Measurements from ENCODE around the gene ICE1.
"Not testable (repeated sequence)": the region's sequence is repeated elsewhere in the genome, so short reads cannot be mapped to it uniquely, and the experiment has no call there.

Gene ICE1

DNA sequence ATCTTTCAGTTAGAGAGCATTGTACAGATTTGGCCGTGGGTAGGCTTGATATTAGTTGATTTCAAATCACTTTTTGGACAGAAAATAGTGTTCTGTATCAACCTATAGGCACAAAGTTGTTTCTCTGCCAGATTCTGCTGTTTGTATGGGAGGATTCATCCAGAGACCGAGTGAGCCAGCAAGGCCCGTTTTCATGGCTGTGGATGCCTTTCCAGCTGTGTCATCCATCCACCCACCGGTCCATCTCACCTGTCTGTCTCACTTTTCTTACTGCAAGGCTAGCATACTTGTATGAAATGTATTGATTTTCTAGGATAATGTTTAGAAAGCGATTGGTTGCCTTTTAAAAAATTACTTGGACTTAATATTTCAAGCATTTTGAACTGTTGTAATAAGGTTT, 34.4 kb downstream of the ICE1 start:
- no peak for DNase-seq

DNA sequence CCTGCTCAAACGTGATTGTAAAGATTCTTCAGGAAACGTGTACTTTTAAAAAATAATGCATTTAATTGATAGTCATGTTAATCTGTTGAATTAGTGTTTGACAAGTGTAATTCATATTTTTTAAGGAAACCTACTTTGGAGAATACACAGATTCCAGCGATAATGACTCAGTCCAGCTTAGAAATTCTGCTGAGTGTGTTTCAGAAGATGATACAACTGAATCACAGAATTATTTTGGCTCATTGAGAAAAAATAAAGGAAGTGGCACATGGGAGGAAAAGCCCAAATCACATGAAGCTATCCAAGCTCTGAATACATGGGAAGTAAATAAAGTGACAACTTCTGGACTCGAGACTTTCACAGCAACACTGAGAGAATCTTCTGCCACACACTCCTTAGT, 37.8 kb downstream of the ICE1 start:
- DNase-seq = no peak

DNA sequence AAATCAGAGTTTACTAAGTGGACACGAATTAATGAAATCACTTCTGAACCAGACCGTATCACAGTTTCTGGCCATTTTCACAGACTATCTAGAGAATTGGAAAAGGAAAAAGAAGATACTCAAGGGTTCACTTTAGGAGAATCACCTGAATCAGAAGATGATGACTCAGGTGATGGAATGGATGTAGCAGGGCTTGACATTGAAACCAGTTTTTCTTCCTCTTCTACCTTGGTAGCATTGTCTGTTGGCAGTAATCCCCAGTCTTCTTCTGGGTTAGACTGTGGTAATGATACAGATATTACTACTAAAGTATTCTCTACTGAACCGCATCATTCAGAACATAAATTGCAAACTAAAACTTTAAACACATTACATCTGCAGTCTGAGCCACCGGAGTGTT, 38.5 kb downstream of the ICE1 start:
- DNase-seq = no peak

DNA sequence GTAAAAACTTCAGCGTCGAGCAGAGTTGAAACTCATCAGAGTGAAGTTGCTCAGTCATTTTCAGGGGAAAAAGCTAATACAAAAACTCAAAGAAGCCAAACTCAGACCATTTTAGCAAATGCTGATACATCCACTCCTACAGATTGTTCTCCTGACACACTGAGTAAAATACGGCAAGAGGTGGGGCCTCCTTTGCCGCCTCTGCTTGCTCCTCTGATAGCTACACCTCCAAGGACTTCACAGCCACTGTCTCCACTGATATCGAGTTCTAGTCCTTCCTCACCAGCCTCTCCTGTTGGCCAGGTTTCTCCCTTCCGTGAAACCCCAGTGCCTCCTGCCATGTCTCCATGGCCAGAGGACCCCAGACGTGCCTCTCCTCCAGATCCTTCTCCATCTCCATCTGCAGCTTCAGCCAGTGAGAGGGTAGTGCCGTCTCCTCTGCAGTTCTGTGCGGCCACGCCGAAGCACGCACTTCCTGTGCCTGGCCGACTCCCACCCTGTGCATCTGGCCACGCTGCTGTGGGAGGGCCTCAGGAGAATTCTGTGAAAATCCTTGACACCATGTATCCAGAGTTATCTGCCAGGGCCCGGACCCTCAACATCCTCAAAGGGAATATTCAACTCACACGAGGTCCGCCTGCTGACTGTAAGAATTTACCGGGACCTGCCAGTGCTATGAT, 41.7 kb downstream of the ICE1 start:
- no peak for DNase-seq

DNA sequence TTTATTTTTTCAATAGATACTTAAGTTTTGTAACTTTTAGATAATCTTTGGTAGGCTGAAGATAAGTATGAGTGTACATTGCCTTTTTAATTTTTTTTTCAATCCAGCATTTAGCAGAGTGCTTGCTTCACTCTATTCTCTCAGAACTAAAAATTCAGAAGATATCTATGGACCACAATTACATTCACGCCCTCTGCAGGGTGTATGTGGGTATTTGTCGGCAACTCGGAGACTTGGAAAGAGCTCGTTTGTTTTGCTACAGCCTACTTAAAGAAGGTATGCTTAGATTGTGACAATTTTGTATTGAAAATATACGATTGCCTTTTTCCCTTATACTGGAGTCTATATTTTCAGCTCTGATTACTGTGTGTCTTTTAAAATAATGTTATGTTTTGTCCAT, 43.8 kb downstream of the ICE1 start:
- no peak for DNase-seq

DNA sequence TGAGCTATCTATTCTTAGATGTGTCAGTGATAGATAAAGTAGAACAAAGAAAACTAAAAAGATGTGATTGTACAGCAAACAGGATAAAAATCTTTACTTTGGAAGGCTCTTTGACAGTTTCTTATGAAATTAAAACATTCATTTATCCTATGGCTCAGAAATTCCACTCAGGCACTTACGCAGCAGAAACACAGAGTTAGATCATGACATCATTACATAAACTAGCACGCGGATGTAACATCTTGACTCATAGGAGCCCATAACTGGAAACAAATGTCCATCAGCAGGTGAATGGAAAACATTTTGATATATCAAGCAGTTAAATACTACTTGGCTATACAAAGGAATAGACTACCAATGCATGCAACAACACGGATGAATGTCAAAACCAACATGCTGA, 45.3 kb downstream of the ICE1 start:
- DNase-seq = no peak

DNA sequence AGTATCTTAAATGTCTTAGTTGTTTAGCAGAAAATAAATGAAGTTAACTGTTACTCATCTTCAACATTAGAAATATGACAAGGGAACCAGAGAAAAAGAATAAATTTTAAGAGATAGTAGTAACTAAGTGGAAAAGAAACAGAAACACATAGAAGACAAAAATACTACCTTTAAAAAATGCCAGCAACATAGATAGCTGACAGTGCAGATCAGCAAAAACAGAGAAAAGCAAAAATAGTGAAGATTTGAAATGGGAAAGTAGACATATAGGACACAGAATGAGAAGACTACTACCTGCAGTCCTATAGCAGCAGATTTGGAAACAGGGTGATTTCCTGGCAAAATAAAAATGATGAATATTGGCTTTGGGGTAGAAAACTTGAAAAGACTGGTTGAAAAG, 48.5 kb downstream of the ICE1 start:
- no peak for DNase-seq

DNA sequence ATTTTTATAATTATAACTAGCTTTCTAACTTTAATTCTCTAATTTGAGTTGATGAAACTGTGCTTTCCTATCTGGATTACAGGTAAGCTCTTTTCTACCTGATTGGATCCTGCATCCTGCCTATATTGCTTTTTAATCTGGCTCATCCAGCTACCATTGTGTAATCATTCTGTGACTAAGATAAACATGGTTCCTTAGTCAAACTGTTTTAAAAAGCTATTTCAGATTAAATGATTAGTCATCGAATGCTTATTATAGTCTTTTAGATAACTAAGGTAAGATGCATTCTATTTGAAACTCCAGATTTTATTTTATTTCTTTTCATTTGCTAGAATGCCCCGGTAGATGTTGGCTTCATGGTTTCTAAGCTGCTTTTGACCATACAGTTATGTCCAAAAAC, 50.7 kb downstream of the ICE1 start:
- no peak for DNase-seq

DNA sequence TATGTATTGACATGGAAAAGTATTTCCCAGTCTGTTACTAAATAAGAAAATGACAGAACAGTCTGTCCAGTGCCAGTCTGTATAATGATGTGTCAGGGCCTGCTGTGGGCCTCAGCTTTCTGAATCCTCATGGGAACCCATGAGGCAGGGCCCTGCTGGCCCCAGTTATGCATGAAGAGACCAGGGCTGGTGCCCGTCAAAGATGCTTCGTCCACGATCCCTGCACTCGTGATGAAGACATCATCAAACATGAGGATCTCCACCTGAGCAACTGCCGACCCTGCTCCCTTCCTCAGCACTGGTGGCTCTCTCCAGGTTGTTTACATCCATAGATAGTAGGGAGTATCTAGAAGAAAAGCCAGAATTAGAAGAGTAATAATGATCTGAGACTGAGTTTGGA, 52.5 kb downstream of the ICE1 start:
- DNase-seq = no peak

DNA sequence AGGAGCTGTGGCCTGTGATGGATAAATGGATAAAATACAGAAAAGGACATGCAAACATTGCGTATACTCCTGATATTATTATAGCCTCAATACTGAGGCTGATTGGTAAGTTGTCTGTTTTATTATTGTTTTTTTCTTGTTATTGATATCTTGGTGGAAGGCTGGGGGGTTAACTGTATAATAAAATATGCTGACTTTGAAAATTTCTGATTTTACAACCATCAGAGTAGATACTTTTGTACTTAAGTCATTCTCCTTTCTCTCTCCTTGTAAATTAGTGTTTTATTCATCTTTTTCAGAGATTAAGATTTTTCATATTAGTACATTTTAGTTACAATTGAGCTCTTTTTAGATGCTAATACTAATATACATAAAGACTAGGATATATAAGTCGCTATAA, 53.5 kb downstream of the ICE1 start:
- DNase-seq = no peak

DNA sequence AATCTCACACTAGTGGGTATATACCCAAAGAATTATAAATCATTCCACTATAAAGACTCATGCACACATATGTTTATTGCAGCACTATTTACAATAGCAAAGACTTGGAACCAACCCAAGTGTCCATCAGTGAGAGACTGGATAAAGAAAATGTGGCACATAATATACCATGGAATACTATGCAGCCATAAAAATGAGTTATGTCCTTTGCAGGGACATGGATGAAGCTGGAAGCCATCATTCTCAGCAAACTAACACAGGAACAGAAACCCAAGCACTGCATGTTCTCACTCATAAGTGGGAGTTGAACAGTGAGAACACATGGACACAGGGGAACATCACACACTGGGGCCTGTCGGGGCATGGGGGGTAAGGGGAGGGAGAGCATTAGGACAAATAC, 57.1 kb downstream of the ICE1 start:
- not testable (repeated sequence) for DNase-seq

DNA sequence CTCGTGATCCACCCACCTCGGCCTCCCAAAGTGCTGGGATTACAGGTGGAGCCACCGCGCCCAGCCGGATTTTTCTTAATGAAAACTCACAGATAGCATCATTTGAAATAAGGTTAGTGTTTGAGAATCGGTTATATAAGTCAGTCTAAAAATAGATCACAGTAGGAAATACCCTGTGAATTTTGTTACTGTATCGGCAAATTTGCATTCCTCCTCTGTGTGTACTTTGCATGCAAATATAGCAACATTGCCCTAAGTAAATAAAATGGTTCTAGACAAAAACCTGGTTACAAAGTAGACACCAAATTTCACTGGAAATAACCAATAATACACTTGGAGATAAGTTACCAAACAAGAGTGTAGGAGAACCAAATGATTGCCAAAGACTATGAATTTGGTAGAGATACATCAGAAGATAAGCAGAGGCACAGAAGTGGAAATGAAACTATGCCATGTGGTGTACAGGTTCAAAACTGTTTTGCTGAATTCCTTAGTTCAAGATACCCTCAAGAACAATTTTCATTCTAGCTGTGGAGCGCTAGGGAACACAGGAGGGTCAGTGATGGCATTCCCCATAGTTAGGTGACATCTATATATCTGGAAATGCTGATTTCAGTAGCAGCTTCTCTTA, 58.1 kb downstream of the ICE1 start:
- no peak for DNase-seq

DNA sequence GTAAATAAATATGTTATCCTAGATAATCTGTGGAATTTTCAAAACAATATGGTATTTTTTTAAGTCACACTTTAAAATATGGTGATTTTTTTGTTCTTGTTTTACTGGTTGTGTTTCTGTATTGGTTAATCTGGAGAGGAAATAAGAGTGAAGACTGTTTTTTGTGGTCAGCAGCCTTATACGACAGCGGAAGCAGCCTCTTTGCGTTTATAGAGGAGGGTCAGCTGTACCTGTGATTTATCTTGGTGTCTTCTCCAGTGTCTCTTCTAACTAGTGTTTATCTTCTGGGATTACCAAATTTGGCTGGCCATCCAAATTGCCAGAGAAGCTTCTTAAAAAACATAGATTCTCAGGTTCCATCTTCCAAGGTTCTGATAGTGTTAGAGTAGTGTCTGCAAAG, 58.7 kb downstream of the ICE1 start:
- DNase-seq = no peak

DNA sequence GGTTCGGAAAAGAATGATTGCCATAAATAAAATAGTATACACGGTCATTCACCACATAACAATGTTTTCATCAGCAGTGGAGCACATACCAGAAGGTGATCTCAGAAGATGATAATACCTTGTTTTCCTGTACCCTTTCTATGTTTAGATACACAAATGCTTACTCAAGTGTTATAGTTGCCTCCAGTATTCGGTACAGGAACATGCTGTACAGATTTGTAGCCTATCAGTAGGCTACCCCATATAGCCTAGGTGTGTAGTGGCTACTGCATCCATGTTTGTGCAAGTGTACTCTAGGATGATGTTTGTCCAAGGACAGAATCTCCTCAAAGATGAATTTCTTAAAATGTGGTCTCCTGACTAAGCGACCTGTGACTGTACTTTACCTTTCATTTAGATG, 59.2 kb downstream of the ICE1 start:
- DNase-seq = no peak

DNA sequence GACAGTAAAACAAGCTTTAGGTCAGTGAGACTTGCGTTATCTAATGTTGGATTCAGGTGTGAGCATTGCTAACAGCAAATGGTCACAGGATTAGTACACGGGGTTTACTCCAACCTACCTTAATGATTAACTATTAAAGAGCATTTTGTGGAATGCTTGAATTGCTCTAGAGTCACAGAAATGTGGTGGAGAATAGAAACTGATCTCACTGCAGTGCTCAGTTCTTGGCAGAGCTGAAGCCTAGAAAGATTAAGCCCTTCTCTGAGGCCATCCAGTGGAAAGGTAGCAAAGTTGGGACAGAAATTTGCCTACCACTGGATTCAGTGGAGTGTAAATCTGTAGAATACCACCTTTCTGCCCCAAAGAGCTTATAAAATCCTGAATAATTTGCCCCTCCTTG, 60.9 kb downstream of the ICE1 start:
- no peak for DNase-seq

DNA sequence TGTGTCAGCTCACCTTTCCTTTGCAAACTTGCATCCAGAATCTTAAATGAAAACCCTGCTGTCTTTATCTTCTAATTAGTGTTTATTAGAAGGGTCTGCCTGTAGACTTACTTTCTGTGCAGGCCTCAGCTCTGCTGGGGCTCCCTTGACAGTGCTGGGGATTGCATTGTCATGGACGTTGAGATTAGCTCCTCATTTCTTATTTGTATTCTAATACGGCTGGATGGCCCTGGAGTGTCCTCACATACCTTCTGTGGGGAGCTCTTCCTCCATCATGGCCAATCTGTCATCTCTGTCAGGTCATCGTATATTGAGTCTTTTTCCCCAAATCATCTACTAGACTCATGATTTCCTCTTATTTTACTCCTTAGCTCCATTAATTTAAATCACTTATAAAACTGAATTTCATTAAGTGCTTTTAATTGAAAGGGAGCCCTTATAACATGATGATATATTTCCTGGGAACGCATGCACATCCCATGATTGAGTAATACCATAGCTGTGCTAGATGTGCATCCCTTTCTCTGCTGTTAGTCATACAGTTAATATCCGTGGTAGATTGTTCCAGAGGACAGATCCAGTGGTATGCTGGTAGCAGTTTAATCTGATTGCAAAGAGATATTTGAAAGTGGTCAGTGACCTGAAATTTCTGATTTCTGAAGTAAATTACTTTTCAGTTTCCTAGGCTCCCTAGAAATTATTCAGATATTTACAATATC, 61.6 kb downstream of the ICE1 start:
- DNase-seq = no peak

DNA sequence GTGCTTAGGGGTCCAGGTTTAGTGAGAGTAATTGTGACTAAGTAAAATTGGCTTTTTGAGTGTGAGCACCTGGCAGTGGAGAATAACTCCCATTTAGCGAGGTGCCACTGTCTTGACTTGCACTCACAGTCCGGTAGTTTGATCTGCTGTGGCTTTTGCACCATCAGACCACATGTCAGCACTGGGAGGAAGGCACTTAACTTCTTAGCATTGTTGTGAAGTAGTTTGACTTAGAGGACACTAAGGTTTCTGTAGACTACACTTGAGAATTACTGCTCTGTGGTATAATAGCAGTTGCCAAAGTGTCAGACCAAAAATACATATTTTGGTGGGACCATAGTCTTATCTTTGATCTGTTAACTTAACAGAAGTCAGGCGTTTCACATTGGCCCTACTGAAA, 63.6 kb downstream of the ICE1 start:
- no peak for DNase-seq

DNA sequence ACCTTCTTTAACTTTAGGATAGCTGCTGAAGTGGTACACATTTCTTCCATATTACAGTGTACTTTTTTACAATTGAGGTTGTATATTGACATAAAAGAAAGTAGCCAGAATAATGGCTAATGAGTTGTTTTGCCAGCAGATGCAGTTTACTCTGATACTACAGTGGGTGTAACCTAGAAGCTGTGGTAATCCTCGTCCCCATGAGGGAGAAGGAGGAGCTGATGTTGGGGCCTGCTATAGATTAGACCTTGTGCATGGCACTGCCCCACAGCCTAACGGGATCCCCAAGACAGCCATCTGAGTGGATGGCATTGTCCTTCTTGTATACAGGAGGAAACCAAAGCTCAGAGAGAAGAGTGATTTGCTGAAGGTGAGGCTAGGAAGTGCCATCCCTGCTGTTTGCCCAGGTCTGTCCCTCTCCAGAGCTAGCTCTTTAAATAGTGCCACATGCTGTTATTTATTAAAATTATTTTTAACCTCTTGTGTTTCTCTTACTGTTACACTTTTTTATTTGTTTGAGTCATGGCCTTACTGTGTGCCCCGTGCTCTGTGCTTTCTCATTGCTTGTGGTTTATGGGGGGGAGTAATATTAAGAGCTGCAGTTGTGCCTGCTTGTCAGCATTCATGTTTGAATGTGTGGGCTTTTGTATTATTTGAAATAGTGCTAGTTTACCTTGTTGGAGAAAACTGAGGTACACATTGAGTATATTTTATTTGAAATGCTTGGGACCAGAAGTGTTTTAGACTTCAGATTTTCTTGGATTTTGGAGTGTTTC, 65.3 kb downstream of the ICE1 start:
- DNase-seq = no peak

DNA sequence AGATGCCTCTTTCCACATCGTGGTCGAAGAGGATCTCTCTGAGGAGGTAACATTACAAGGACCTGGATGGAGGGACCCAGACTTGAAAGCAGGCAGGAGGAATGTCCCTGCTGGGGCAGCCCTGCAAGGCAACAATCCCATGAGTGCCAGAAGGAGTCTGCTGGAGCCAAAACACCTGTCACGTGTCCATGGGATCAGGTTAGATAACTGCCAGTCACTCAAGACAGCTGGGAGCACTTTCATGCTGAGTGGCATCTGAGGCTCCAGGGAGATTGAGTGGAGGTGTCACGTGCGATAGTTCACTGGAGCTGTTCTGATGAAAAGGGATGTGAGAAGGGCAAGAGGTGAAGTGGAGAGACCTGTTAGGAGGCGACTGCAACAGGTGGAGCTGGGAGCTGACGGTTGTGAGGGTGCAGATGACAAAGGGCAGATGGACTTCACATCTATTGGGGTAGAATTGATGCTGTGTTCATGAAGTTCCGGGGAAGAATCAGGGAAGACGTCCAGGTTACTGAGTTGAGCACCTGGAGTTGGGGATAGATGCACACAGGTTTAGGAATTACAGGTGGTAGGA, 68.4 kb downstream of the ICE1 start:
- DNase-seq = peak; percentile 68

DNA sequence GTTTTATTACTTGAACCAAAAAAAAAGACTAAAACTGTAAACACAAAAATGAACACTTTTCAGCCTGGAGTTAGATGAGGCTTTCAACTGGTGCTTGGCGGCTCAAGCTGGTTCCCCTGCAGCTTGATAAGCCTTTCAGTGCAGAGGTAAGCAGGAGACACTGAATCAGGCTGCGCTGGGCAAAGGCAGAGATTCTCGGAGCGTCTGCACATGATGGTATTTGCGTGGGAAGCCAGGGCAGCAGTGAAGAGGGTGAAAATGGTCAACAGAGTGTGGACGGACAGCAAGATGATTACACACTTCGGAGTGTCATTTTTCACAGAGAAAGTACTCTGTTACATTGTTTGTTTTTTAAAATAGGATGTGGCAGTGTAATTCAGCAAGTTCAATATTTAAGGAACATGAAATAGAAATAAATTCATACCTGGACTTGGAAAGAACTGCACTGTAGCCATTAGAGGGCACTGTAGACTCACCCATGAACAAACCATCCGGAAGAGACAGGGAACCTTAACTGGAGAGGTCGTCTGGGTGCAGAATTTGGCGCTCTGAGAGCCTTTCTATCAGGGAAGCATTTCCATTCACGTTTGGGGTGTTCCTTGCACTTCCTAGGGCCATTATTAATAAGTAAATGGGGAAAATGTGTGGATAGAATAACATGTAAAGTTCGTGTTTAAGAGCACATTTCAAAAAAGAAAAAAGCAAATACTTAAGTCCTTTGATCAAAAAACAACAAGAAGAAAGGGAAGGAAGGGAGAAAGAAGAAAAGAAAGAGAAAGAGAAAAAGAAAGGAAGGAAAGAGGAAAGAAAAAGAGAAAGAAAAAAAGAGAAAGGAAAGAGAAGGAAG, 69.8 kb downstream of the ICE1 start:
- peak; percentile 85 for DNase-seq

DNA sequence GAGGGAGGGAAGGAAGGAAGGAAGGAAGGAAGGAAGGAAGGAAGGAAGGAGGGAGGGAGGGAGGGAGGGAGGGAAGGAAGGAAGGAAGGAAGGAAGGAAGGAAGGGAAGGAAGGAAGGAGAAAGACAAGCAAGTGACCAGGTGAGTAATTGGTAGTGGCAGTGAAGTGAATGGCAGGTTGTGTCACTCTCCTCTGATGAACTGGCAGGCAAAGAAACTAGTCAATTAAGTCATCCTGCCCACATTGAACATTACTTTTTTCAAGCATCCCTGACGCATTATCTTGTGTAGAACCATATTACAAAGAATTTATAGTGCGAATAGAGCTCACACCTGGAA, 70.4 kb downstream of the ICE1 start:
- not testable (repeated sequence) for DNase-seq
